NCI-H2107 (cell line): ENCODE data around the gene PLPPR1.
A peak's percentile ranks its signal among the peaks of the same experiment; 100 is the strongest.

Experiments
- DNase-seq: peaks from one replicate; lab custom pipeline; 2025; lab: John Stamatoyannopoulos, UW

The PLPPR1 gene

GRCh38 chr9:101047848-101048397 is 19.4 kb downstream of the PLPPR1 start:
- no peak for DNase-seq

GRCh38 chr9:101050650-101051049 is 22.1 kb downstream of the PLPPR1 start:
- DNase-seq: no peak

- DNase-seq: no peak
Measured at GRCh38 chr9:101054657-101055056, 26.1 kb downstream of the PLPPR1 start.

DNA sequence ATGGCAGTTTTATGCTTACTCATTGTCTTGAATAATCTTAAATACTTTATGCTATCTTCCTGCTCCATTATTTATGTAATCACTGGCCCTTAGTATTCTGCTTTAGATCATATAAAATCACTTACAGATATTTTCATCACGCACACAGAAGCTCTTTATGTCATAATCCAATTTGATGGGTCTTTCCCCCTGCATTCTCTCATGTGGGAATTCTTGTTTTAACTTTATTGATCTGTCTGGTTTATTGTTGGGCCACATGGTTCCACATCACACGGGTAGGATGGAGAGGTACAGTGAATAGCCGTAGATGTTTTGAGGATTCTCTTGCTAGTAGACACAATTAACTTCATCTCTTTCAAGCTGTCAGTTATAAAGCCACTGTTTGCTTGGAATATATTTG is 27.0 kb downstream of the PLPPR1 start:
- no peak for DNase-seq

- DNase-seq: no peak
Measured at GRCh38 chr9:101062686-101063085, 34.2 kb downstream of the PLPPR1 start.

- no peak for DNase-seq
Measured at GRCh38 chr9:101063192-101063591, 34.7 kb downstream of the PLPPR1 start.

GRCh38 chr9:101064206-101064605 is 35.7 kb downstream of the PLPPR1 start:
- DNase-seq: no peak

DNA sequence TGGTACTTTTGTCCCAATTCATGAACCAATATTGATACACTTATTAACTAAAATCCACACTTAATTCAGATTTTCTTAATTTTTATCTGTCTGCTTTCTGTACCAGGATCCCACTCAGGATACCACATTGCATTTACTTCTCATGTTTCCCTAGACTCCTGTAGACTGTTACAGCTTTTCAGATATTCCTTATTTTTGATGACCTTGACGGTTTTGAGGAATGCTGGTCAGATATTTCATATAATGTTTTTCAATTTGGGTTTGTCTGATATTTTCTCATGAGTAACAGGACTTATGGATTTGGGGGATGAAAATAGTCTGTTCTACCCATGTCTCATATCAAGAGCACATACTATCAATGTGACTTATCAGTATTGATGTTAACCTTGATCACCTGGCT is 37.4 kb downstream of the PLPPR1 start:
- no peak for DNase-seq

GRCh38 chr9:101068696-101069095 is 40.2 kb downstream of the PLPPR1 start:
- DNase-seq: no peak

- no peak for DNase-seq
Measured at GRCh38 chr9:101072259-101072658, 43.7 kb downstream of the PLPPR1 start.

DNA sequence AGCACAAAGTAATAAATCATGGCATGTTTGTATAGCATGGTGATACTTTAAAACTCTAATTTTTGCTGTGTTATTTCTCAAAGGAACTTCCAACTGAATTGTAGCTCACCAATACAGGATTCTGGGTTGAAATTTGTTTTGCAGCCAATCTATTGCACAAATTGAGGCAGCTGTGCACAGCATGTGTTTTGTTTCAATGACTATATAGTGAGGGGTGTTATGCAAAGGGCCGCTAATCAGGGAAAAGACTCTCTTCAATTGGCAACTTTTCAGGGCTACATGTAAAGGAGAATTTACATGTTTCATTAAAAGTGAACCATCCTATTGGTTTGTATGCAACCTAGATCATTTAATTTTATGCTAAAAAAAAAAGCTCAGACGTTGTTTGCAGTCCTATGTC is 44.6 kb downstream of the PLPPR1 start:
- DNase-seq: no peak

- DNase-seq: no peak
Measured at GRCh38 chr9:101081641-101082040, 53.1 kb downstream of the PLPPR1 start.

- no peak for DNase-seq
Measured at GRCh38 chr9:101083448-101084202, 55.1 kb downstream of the PLPPR1 start.

DNA sequence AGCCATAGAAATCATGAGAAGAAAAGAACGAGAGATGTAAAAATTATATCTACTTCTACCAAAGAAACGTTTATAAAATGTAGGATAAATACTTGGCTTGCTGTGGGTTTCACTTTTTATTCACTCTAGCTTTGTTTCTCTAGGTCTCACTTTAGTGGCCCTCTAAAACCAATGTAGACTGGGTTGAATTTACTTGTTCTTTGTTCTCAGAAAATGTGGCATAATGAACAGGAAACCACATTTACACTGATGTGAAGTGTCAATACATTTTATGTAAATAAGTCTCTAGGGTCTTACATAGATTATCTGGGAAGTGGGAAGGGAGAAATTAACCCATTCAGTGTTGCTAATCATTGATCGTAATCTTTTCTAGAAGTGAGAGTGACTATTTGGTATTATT is 58.9 kb downstream of the PLPPR1 start:
- no peak for DNase-seq

DNA sequence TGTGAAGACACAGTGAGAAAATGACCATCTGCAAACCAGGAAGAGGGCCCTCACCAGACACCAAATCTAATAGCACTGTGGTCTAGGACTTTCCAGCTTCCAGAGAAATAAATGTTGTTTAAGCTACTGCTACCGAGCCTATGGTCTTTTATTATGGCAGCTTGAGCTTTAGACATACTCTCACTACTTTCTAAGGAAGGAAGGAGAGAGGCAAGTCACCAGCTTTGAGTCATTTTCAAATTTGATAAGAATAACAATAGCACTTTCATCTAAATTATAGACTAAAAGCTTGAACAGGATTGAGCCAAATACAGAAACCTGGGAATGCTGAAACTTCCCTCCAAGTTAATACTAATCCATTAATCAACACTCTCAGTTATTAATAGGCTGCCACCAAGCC is 64.4 kb downstream of the PLPPR1 start:
- DNase-seq: no peak

GRCh38 chr9:101093620-101094019 is 65.1 kb downstream of the PLPPR1 start:
- no peak for DNase-seq

DNA sequence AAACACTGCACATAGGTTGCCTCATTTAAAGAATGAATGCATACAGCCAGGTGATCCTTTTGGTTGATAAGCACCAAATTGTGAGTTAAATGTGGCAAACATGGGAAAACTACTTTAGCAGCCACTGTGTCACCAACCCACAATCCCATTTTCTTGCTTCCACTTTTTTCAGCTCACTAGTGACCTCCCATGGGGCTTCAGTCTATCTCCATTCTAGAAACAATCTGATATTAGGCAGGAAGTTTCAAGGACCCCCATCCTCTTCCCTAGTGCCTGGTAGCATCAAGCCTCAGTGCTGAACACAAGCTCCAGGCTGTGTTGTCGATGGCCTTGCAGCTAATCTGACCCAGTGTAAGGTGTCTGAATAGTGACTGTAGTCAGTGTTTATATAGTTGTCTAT is 66.2 kb downstream of the PLPPR1 start:
- DNase-seq: no peak

DNA sequence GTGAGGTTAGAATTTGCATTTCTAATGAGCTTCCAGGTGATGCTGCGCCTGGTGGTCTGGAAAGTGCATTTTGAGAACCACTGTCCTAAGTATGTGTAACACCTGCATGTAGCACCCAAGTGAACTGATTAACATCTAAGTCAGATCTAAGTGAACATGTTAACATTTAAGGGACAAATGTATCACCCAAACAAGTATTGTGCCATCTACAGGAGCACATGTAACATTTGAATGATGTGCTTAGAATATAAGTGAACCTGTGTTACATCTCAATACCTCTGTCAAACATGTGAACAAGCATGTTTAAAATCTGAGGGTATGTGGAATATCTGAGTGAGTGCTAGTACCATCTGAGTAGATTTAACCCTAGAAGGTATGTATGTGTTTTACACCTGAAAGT is 68.7 kb downstream of the PLPPR1 start:
- no peak for DNase-seq

DNA sequence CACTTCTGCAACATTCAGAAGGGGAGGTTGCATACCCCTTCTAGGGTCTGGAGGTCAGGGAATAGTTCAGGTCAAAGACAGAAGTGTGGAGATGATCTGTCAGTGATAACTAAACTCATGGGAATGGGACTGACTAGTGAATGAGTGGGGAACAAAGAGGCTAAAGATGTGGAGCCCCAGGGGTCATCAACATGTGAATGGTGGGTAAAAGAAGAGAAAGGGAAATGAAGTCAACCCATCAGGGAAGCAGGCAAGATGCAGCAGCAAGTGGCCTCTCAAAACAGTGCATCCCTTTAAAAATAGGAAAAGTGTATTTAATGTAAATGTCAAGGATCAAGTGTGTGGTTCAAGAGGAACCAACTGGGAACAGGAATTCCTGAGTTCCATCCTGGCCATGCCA is 69.9 kb downstream of the PLPPR1 start:
- no peak for DNase-seq

GRCh38 chr9:101114317-101114716 is 85.8 kb downstream of the PLPPR1 start:
- DNase-seq: no peak

DNA sequence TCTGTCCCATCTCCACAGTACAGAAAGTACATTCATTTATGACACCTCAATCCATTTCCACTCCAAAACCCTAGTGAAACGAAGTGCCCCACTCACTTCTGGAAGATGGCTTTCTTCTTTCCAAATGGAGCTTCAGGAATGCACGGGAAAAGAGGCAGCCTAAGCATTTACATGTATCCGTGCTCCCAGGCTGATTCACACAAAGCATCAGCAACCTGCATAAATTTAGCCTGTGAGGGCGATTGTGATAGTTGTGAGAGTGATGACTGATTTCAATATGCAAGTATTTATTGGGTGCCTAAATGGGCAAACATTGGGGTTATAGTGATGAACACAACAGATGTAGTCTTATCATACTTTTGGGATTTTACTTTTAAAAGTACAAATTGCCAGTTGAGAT is 86.6 kb downstream of the PLPPR1 start:
- no peak for DNase-seq

GRCh38 chr9:101117161-101117560 is 88.6 kb downstream of the PLPPR1 start:
- no peak for DNase-seq

DNA sequence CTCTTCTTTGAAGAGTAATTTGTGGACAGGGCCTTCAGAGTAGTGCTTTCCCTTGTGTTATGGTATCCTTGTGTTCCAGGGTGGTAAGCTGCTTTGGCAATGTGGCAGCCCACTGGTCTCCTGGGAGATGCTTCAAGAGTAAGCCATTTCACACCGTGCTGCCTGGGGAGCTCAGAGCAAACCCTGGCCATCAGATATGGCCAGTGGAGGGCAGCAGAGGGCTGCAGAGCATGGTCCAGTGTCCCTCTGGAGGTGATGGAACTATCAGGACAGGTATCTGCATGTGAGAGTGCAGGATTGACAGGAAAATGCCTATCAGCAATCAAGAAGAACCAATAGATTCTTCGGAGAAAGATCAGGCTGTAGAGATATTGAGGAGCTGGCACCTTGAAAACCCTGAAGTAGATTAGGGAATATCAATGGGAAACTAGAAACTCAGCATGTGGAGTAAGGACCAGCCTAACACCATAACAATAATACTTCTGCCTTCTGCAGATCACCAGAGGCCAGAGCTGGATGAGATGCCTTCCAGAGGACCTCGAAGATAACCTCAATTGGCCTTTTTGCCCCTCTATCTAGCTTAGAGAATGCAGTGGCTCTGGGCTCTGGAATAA is 90.8 kb downstream of the PLPPR1 start:
- DNase-seq: peak; percentile 55
